Testis (tissue), 3 donors: ENCODE data around the gene PKHD1. TPM values are rescaled to one million over a fixed set of nuclear protein-coding genes. Genes with fewer than 3 reads are reported as not detected.
"Not testable (repeated sequence)": the region's sequence is repeated elsewhere in the genome, so short reads cannot be mapped to it uniquely, and the experiment has no call there.

Experiments used
- DNase-seq: peaks from one replicate; pipeline ENCODE4 v3.0.0-alpha.2; 2019
- H3K27ac ChIP-seq, 2 donors: fragments of 200-600 bp; sonication (generic); one replicate each; pipeline ENCODE4 v1.5.1; 2019
- H3K27me3 ChIP-seq: fragments of 200-600 bp; sonication (generic); one replicate; pipeline ENCODE4 v1.5.1; 2019
- H3K36me3 ChIP-seq: fragments of 200-600 bp; sonication (generic); one replicate; pipeline ENCODE4 v1.5.1; 2017; ENCODE audit warnings: low read depth; ENCODE audit errors: missing control alignments
- H3K4me1 ChIP-seq: fragments of 200-600 bp; sonication (generic); one replicate; pipeline ENCODE4 v1.5.1; 2019
- H3K4me3 ChIP-seq, 2 donors: fragments of 200-600 bp; sonication (generic); one replicate each; pipeline ENCODE4 v1.5.1; 2017 to 2019
- H3K9me3 ChIP-seq: fragments of 200-600 bp; sonication (generic); one replicate; pipeline ENCODE4 v1.5.1; 2017
- CTCF ChIP-seq, 3 experiments: fragments of 450-650 bp in 2 of 3; fragments of 200-600 bp in 1 of 3; sonication (generic) in 1 of 3; IDR thresholded peaks; one replicate each; pipeline ENCODE4 v1.5.1; 2016 to 2019; ENCODE audit warnings: antibody characterized with exemption in 3 of 3, mild to moderate bottlenecking in 2 of 3, moderate library complexity in 1 of 3
- POLR2A ChIP-seq: fragments of 450-650 bp; IDR thresholded peaks from one replicate; pipeline ENCODE4 v1.6.1; 2017; ENCODE audit warnings: antibody characterized with exemption, mild to moderate bottlenecking, moderate library complexity
- WGBS, 2 donors: methylation state at CpG; one replicate each; pipeline ENCODE4 v1.1.5; 2018; 5-methylcytosine and 5-hydroxymethylcytosine counted together
- intact Hi-C: fragments of 100-400 bp; cut with DNase I; formaldehyde crosslinking; loops from one replicate; pipeline ENCODE4 v1.15.1; 2023; ENCODE audit warnings: low total_unique reads
- polyA plus RNA-seq: library from polyadenylated mRNA; stranded (reverse); fragments of 350-450 nt; fragmentation: Illumina TruSeq; extraction: RNeasy Lipid Tissue Mini Kit (QIAGEN cat#74804); gene quantifications from one replicate; pipeline ENCODE4 v1.2.3, GENCODE V29; 2014; ENCODE audit warnings: low read depth, low replicate concordance; ENCODE audit not compliant: insufficient read depth
- total RNA-seq, 2 donors: library from RNA; depleted of rRNA; stranded (reverse); fragments of >200 nt; gene quantifications; one replicate each; pipeline ENCODE4 v1.2.3, GENCODE V29; 2016

PKHD1 gene
- total and polyA plus RNA-seq, 3 donors from 2014 or later = 1.3 to 2.3 (median 1.7) TPM

GRCh38 chr6:51857134-51857533 is 230.3 kb downstream of the PKHD1 start:
- Histone ChIP-seq H3K9me3 (no peaks in the 10 kb centered on the region), H3K4me1 (no peaks in the 10 kb centered on the region), H3K27me3 (no peaks in the 10 kb centered on the region), H3K4me3 (no peak overlapping the region), H3K36me3 (no peaks in the 10 kb centered on the region), H3K27ac (no peak overlapping the region)
- 92 to 93% methylated on average over 2 of the region's 2 CpGs for whole genome bisulfite sequencing, 2 donors
- DNase-seq = no peak
- intact Hi-C loops = no loop called here
- no peak for TF ChIP-seq CTCF (IDR thresholded peaks at IDR 0.05)
- TF ChIP-seq POLR2A = no peak

- intact Hi-C loops = no loop called here
- H3K27ac ChIP-seq = no peak overlapping the region
Measured at GRCh38 chr6:51856508-51856907, 230.9 kb downstream of the PKHD1 start.

GRCh38 chr6:51855310-51856082 is 231.9 kb downstream of the PKHD1 start:
- Histone ChIP-seq H3K27me3 (no peaks in the 10 kb centered on the region), H3K27ac (no peak overlapping the region), H3K9me3 (no peaks in the 10 kb centered on the region), H3K36me3 (no peaks in the 10 kb centered on the region), H3K4me1 (no peaks in the 10 kb centered on the region), H3K4me3 (peak overlapping the region; percentile 29 to 35)
- DNase-seq = peak; percentile 68
- TF ChIP-seq CTCF (IDR thresholded peaks at IDR 0.05) (peak; percentile 41 to 73 (median 54)), POLR2A (no peak)
- WGBS, 2 donors = 33 to 34% methylated on average over 10 of the region's 10 CpGs
- intact Hi-C loops = no loop called here

More at GRCh38 chr6:51856508-51856907, 230.9 kb downstream of the PKHD1 start:
- no peak for DNase-seq
- Histone ChIP-seq H3K27me3 (no peaks in the 10 kb centered on the region), H3K4me1 (no peaks in the 10 kb centered on the region), H3K9me3 (no peaks in the 10 kb centered on the region), H3K36me3 (no peaks in the 10 kb centered on the region), H3K4me3 (no peak overlapping the region)
- no peak for TF ChIP-seq CTCF (IDR thresholded peaks at IDR 0.05)
- no peak for TF ChIP-seq POLR2A

GRCh38 chr6:51854876-51855275 is 232.5 kb downstream of the PKHD1 start:
- no peaks in the 10 kb centered on the region for H3K36me3 ChIP-seq
- 76 to 79% methylated on average over 16 of the region's 16 CpGs for WGBS, 2 donors
- H3K4me3 ChIP-seq = peak overlapping the region; percentile 29 to 35
- H3K9me3 ChIP-seq = no peaks in the 10 kb centered on the region
- no peaks in the 10 kb centered on the region for H3K27me3 ChIP-seq
- no peak for TF ChIP-seq POLR2A
- TF ChIP-seq CTCF (IDR thresholded peaks at IDR 0.05) = no peak
- intact Hi-C loops = no loop called here
- H3K27ac ChIP-seq = no peak overlapping the region
- H3K4me1 ChIP-seq = no peaks in the 10 kb centered on the region
- DNase-seq = no peak

GRCh38 chr6:51854347-51854746 is 233.1 kb downstream of the PKHD1 start:
- Histone ChIP-seq H3K4me3 (no peak overlapping the region), H3K27me3 (no peaks in the 10 kb centered on the region), H3K9me3 (no peaks in the 10 kb centered on the region), H3K4me1 (no peaks in the 10 kb centered on the region), H3K36me3 (no peaks in the 10 kb centered on the region), H3K27ac (no peak overlapping the region)
- 73 to 87% methylated on average over 5 to 7 of the region's 7 CpGs for WGBS, 2 donors
- no peak for DNase-seq
- intact Hi-C loops = no loop called here
- no peak for TF ChIP-seq POLR2A
- no peak for TF ChIP-seq CTCF (IDR thresholded peaks at IDR 0.05)

- DNase-seq, intact Hi-C loops, H3K9me3 ChIP-seq, H3K4me1 ChIP-seq, H3K36me3 ChIP-seq, H3K4me3 ChIP-seq, H3K27ac ChIP-seq, H3K27me3 ChIP-seq: not testable (repeated sequence)
- 91 to 92% methylated on average over 1 of the region's 1 CpG for WGBS, 2 donors
Measured at GRCh38 chr6:51853109-51853508, 234.3 kb downstream of the PKHD1 start.
